GM19025 (cell line): ENCODE data around the gene KRTAP4-3.
"Not testable (repeated sequence)": the region's sequence is repeated elsewhere in the genome, so short reads cannot be mapped to it uniquely, and the experiment has no call there.

ENCODE experiments used
- ATAC-seq: cut with Tn5 transposase; IDR thresholded peaks from one replicate; pipeline ENCODE4 v1.9.1; 2021; ENCODE audit warnings: mild to moderate bottlenecking, low read depth, moderate library complexity; ENCODE audit not compliant: unreplicated experiment

Gene KRTAP4-3

GRCh38 chr17:41168121-41168520 is at the start of gene KRTAP4-3:
KRTAP4-3 (minus strand) TSS chr17:41168221; CDS start chr17:41168172, 49 bp downstream.
- ATAC-seq: no peak

- ATAC-seq: no peak
Observed at GRCh38 chr17:41215681-41216080, 47.7 kb upstream of the KRTAP4-3 start.

- no peak for ATAC-seq
Observed at GRCh38 chr17:41212524-41213169, 44.6 kb upstream of the KRTAP4-3 start.

- no peak for ATAC-seq
Observed at GRCh38 chr17:41211845-41212466, 43.9 kb upstream of the KRTAP4-3 start.

- no peak for ATAC-seq
Observed at GRCh38 chr17:41199421-41200078, 31.5 kb upstream of the KRTAP4-3 start.

- ATAC-seq: no peak
Observed at GRCh38 chr17:41196068-41196467, 28.0 kb upstream of the KRTAP4-3 start.

GRCh38 chr17:41190328-41190727 is 22.3 kb upstream of the KRTAP4-3 start:
- no peak for ATAC-seq

GRCh38 chr17:41189837-41190318 is 21.9 kb upstream of the KRTAP4-3 start, which contains the start of gene KRTAP9-1:
KRTAP9-1 (plus strand) TSS chr17:41189887; CDS start chr17:41189887, 0 bp downstream.
- not testable (repeated sequence) for ATAC-seq

- ATAC-seq: no peak
Observed at GRCh38 chr17:41186872-41187271, 18.9 kb upstream of the KRTAP4-3 start.

- no peak for ATAC-seq
Observed at GRCh38 chr17:41185001-41185400, 17.0 kb upstream of the KRTAP4-3 start.

- no peak for ATAC-seq
Observed at GRCh38 chr17:41184480-41184961, 16.5 kb upstream of the KRTAP4-3 start, which contains the start of gene KRTAP4-1. KRTAP4-1 (minus strand) TSS chr17:41184911; CDS start chr17:41184854, 57 bp downstream.

GRCh38 chr17:41178843-41179616 is 11.0 kb upstream of the KRTAP4-3 start:
- no peak for ATAC-seq

- ATAC-seq: no peak
Observed at GRCh38 chr17:41178341-41178740, 10.3 kb upstream of the KRTAP4-3 start.

GRCh38 chr17:41177727-41178271 is 9.8 kb upstream of the KRTAP4-3 start, which contains the start of gene KRTAP4-2:
KRTAP4-2 (minus strand) TSS chr17:41178221; CDS start chr17:41178164, 57 bp downstream.
- no peak for ATAC-seq

GRCh38 chr17:41176744-41177387 is 8.8 kb upstream of the KRTAP4-3 start:
- no peak for ATAC-seq

GRCh38 chr17:41171886-41172285 is 3.9 kb upstream of the KRTAP4-3 start:
- ATAC-seq: no peak

- ATAC-seq: no peak
Observed at GRCh38 chr17:41167561-41167960, 460 bp downstream of the KRTAP4-3 start.

- no peak for ATAC-seq
Observed at GRCh38 chr17:41163828-41164227, 4.2 kb downstream of the KRTAP4-3 start.

- no peak for ATAC-seq
Observed at GRCh38 chr17:41160648-41161047, 7.4 kb downstream of the KRTAP4-3 start, which contains the start of gene KRTAP4-4. KRTAP4-4 (minus strand) TSS chr17:41160748; CDS start chr17:41160691, 57 bp downstream.
